Activated naive CD4-positive, alpha-beta T cell treated with anti-CD3 and anti-CD28 coated beads for 36 hours (primary cell): ENCODE data around the gene PRKN. TPM values are rescaled to one million over a fixed set of nuclear protein-coding genes. Genes with fewer than 3 reads are reported as not detected.

ENCODE experiments used
- CTCF ChIA-PET: fragments of 350-600 bp; sonication (Branson Sonifier 250); formaldehyde crosslinking; loops from one replicate; lab custom pipeline; 2021; ENCODE audit warnings: antibody characterized with exemption; lab: Charles Lee
- DNase-seq: peaks from one replicate; pipeline ENCODE4 v3.0.0-alpha.2; 2020
- H3K27ac Mint-ChIP-seq: one replicate; pipeline ENCODE4 v1.8.0; 2021; ENCODE audit warnings: mild to moderate bottlenecking, mixed read lengths
- H3K27me3 Mint-ChIP-seq: one replicate; pipeline ENCODE4 v1.8.0; 2021; ENCODE audit warnings: low read depth, mixed read lengths
- H3K36me3 Mint-ChIP-seq: one replicate; pipeline ENCODE4 v1.8.0; 2021; ENCODE audit warnings: low read depth, mixed read lengths
- H3K4me1 Mint-ChIP-seq: one replicate; pipeline ENCODE4 v1.8.0; 2021; ENCODE audit warnings: low read depth, mixed read lengths
- H3K4me3 Mint-ChIP-seq: one replicate; pipeline ENCODE4 v1.8.0; 2021; ENCODE audit warnings: mild to moderate bottlenecking, moderate library complexity, mixed read lengths
- H3K9me3 Mint-ChIP-seq: one replicate; pipeline ENCODE4 v1.8.0; 2021; ENCODE audit warnings: mixed read lengths
- intact Hi-C: fragments of 100-400 bp; cut with micrococcal nuclease; formaldehyde crosslinking; loops from one replicate; pipeline ENCODE4 v1.15.1; 2023
- total RNA-seq, 2 experiments: library from RNA; stranded (reverse); gene quantifications; one replicate each; pipeline ENCODE4 v1.2.3, GENCODE V29; 2021

PRKN gene
- total RNA-seq, 2 experiments from 2014 or later, result 0.33 to 0.72 TPM

DNA sequence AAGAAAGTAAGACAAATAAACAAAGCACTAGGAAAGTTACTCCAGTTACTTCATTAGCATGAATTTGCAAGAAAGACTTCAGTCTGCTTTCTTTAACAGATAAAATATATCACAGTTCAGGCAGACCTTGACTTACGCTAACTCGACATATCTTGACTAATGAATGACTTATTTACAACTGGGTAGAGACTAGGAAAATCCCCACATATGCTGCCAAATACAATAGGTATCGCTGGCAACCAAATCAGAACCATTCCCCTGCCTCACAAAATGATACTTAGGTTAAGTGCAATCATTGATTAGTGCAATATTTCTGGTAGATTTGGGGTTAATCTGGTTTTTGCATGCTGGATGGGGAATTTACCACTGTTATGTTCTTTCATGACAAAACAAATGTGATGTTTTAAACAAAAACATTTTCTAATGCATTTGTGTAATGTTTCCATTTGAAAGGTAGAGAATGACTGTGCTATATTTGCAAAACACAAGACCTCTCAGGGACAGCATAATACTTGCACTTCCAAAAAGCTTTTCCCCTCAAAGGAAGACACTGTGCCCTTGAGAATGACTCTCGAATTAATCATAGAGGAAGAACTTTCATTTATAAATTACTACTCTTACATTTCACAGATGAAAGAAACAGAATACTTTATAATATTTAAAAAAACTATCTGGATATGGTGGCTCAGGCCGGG, 101.6 kb downstream of the PRKN start:
- Mint-ChIP-seq H3K27ac (no peak overlapping the region), H3K9me3 (peaks cover 3% of the 10 kb centered on the region), H3K27me3 (no peaks in the 10 kb centered on the region), H3K4me3 (no peak overlapping the region), H3K4me1 (no peaks in the 10 kb centered on the region), H3K36me3 (no peaks in the 10 kb centered on the region)
- no peak for DNase-seq
- CTCF ChIA-PET, result no interaction called here
- intact Hi-C loops, result no loop called here

DNA sequence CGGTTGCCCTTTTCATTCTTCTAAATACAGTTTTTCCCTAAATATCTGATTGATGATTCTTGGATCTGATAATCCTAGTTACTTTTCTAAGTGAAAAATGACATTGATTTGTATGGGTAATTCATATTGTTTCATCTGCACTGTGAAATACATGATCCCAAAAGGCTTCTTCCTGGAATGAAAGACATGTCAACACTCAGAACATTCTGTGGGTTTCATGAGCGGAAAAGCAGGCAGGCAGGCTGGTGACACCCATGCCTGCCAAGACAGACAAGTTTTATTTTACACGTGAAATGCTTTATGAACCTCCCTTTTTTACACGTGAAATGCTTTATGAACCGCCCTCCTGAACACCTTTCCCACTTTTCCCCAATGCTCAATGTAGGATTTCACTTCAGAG, 105.0 kb downstream of the PRKN start:
- no peaks in the 10 kb centered on the region for H3K27me3 Mint-ChIP-seq
- DNase-seq, result no peak
- intact Hi-C loops, result no loop called here
- no peak overlapping the region for H3K27ac Mint-ChIP-seq
- no peaks in the 10 kb centered on the region for H3K9me3 Mint-ChIP-seq
- CTCF ChIA-PET, result no interaction called here
- no peaks in the 10 kb centered on the region for H3K4me1 Mint-ChIP-seq
- no peak overlapping the region for H3K4me3 Mint-ChIP-seq
- no peaks in the 10 kb centered on the region for H3K36me3 Mint-ChIP-seq

DNA sequence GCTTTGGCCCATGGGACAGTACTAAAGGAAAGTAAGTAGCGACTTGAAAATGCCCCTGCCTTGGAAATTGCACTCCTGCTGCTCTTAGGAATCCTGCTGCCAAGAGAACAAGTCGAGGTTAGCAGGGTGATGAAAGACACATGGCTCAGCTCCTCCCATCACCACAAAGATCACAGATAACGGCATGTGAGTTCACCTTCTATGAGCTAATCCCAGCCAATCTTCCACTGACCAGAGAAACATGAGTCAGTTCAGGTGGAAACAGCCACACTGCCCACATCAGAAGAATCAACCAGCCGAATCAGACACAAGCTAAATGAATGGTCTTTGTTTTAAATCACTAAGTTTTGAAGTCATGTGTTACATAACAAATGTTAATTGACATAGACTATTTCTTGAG, 106.3 kb downstream of the PRKN start:
- Mint-ChIP-seq H3K4me3 (no peak overlapping the region), H3K9me3 (no peaks in the 10 kb centered on the region), H3K27me3 (no peaks in the 10 kb centered on the region), H3K27ac (no peak overlapping the region), H3K4me1 (no peaks in the 10 kb centered on the region), H3K36me3 (no peaks in the 10 kb centered on the region)
- no peak for DNase-seq
- CTCF ChIA-PET, result no interaction called here
- intact Hi-C loops, result no loop called here

DNA sequence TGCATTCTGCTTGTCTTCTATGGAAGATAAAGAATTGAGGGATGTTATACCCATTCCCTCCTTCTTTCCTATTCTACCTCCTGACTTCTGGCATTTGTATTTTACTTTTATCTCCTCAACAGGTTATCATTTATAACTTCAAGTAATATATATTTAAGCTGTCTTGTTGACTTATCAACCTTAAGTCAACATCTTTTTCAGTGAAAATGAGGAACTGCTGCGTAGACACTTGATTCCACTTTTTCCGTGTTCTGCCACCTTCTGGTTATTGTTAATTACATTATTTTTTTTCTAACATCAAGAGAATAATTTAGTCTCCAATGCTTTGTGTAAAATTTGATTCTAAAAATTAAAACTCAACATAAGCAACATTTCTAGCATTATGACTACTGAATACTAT, 107.5 kb downstream of the PRKN start:
- CTCF ChIA-PET, result interaction anchor here (0.8 kb wide), 1 partner anchor 742 kb away, joined by 3 read pairs; no protein-coding TSS in a partner anchor

DNA sequence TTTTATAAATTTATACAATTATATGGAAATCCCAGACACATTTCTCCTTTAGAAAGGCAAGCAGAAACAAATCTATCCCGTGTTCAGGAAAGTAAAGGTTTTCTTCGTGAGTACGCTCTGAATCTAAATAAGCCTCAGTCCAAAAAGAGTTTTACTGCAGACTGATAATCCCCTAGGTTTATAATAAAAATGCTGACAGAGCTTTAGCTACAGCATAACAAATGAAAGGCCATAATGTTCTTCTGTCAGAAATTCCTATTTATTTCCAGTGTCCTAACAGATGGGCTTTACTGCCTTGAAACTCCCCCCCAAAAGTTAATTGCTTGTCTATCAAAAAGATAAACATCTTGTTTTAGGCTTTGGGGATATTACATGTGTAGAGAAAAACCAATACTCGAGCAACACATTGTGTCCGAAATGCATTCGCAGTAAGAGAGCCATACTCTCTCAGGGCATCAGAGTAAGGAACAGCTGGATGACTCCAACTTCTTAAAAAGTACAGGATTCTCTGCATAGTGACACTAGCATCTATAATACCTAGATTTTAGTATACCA, 109.0 kb downstream of the PRKN start:
- no peaks in the 10 kb centered on the region for H3K27me3 Mint-ChIP-seq
- no peaks in the 10 kb centered on the region for H3K9me3 Mint-ChIP-seq
- no peak overlapping the region for H3K4me3 Mint-ChIP-seq
- CTCF ChIA-PET, result no interaction called here
- intact Hi-C loops, result no loop called here
- no peaks in the 10 kb centered on the region for H3K36me3 Mint-ChIP-seq
- no peak overlapping the region for H3K27ac Mint-ChIP-seq
- no peak for DNase-seq
- H3K4me1 Mint-ChIP-seq, result no peaks in the 10 kb centered on the region

More for the DNA sequence above, 107.5 kb downstream of the PRKN start:
- H3K27ac Mint-ChIP-seq, result no peak overlapping the region
- no peaks in the 10 kb centered on the region for H3K9me3 Mint-ChIP-seq
- no peak overlapping the region for H3K4me3 Mint-ChIP-seq
- H3K4me1 Mint-ChIP-seq, result no peaks in the 10 kb centered on the region
- intact Hi-C loops, result no loop called here
- no peaks in the 10 kb centered on the region for H3K27me3 Mint-ChIP-seq
- DNase-seq, result no peak
- no peaks in the 10 kb centered on the region for H3K36me3 Mint-ChIP-seq

DNA sequence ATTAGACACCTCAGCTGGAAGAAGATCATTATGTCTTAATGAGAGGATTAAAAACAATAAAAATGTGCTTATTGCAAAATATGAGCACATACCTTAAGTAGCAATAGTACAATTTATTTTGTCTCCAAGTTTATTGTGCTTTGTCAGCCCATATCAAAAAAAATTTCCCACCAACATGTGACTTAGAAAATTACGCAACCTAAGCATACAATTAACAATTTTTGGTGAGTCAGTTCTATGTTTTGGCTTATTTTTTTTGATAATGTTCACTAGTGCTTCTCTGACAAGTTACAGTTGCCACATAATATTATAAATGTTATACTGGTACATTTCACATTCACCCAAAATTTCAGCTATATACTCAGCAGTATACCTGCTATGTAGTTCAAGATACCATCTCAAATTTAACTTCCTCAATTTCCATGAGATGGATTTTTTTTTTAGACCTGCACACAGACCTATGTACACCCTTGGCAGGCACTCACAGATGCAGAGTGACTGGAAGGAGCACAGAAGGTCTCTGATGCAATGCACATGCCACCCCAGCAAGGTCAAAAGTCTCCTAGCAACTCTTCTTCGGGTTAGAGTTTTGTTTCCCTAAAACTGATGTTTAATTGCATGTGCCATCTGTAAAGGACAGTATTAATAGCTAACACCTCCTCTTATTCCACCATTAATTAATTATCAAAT, 112.4 kb downstream of the PRKN start:
- CTCF ChIA-PET, result no interaction called here
- no peak overlapping the region for H3K4me3 Mint-ChIP-seq
- no peaks in the 10 kb centered on the region for H3K4me1 Mint-ChIP-seq
- no peaks in the 10 kb centered on the region for H3K36me3 Mint-ChIP-seq
- no peaks in the 10 kb centered on the region for H3K27me3 Mint-ChIP-seq
- no peaks in the 10 kb centered on the region for H3K9me3 Mint-ChIP-seq
- DNase-seq, result no peak
- H3K27ac Mint-ChIP-seq, result no peak overlapping the region
- intact Hi-C loops, result no loop called here

DNA sequence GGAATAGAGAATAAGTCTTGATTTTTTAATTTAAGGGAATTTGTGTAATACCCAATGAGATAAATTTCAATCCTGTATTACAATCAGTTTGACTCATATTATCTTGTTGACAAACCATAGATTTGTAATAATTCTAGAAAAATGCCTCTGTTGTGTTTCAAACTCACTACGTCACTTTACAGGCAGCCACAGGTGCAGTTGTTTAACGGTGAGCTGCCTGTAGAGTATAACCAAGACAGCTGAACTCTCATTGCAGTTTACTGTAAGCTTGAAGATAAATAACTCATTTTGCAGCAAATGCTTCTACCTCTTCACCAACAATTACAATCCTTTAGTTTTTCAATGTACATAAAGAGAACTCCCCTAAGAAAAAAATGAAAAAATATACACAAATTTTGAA, 114.3 kb downstream of the PRKN start:
- DNase-seq, result no peak
- Mint-ChIP-seq H3K9me3 (no peaks in the 10 kb centered on the region), H3K36me3 (no peaks in the 10 kb centered on the region), H3K27me3 (no peaks in the 10 kb centered on the region), H3K4me1 (no peaks in the 10 kb centered on the region), H3K27ac (no peak overlapping the region), H3K4me3 (no peak overlapping the region)
- CTCF ChIA-PET, result no interaction called here
- intact Hi-C loops, result no loop called here

DNA sequence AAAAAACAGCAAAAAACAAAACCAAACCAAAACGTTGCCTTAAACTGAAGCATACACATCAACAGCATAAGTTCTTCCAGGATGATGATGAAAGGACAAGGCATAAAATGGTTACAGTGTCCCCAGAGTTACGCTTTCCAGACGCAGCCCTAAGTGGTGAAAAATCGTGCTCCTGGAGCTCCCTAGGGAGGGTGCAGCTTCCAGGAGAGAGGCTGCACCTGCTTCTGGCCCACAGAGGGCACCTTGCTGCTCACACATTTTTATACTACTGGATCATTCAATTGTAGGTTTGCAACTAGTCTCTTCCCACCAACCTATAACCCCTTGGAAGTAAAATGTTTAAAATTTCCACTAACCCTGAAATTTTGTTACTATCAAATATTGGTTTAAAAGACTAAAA, 115.0 kb downstream of the PRKN start:
- no peak overlapping the region for H3K4me3 Mint-ChIP-seq
- no peak overlapping the region for H3K27ac Mint-ChIP-seq
- no peaks in the 10 kb centered on the region for H3K9me3 Mint-ChIP-seq
- H3K36me3 Mint-ChIP-seq, result no peaks in the 10 kb centered on the region
- intact Hi-C loops, result no loop called here
- CTCF ChIA-PET, result no interaction called here
- no peaks in the 10 kb centered on the region for H3K27me3 Mint-ChIP-seq
- DNase-seq, result no peak
- no peaks in the 10 kb centered on the region for H3K4me1 Mint-ChIP-seq

DNA sequence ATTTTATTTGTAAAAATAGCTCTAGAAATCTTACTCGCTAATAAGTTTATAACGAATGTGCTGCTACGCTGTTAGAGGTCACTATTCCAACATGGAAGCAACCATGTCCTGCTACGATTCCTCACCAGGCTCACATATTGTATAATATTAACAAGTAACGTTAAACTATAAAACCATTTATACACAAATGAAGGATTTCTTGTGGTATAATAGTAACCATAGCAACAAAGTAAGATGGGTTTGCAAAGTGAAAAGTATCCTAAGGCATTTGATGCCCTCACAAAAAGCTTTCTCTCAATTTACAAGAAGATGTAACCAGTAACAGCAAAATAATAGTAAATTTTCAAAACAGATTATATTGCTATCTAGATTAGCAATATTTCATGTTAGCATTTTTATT, 117.2 kb downstream of the PRKN start:
- no peak for DNase-seq
- CTCF ChIA-PET, result no interaction called here
- Mint-ChIP-seq H3K27me3 (no peaks in the 10 kb centered on the region), H3K36me3 (no peaks in the 10 kb centered on the region), H3K9me3 (no peaks in the 10 kb centered on the region), H3K27ac (no peak overlapping the region), H3K4me1 (no peaks in the 10 kb centered on the region), H3K4me3 (no peak overlapping the region)
- intact Hi-C loops, result no loop called here

DNA sequence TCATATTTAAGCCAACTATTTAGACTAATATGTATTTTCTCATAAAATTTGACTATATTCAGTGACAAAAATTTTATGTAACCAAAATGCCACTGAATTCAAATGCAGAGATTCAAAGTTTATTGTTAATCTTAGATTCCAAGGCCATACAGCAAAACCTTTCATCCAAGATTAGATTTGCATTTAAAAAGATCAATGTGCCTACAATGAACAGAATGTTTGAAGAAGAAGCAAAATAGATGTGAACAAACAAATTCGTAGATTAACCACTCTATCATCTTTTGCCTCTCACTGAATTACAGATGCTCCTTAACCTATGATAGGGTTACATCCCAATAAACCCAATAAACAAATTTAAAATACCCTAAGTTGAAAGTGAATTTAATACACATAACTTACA, 121.7 kb downstream of the PRKN start:
- Mint-ChIP-seq H3K4me1 (no peaks in the 10 kb centered on the region), H3K4me3 (no peak overlapping the region), H3K9me3 (no peaks in the 10 kb centered on the region), H3K27ac (no peak overlapping the region), H3K36me3 (no peaks in the 10 kb centered on the region), H3K27me3 (no peaks in the 10 kb centered on the region)
- intact Hi-C loops, result no loop called here
- CTCF ChIA-PET, result no interaction called here
- DNase-seq, result no peak

DNA sequence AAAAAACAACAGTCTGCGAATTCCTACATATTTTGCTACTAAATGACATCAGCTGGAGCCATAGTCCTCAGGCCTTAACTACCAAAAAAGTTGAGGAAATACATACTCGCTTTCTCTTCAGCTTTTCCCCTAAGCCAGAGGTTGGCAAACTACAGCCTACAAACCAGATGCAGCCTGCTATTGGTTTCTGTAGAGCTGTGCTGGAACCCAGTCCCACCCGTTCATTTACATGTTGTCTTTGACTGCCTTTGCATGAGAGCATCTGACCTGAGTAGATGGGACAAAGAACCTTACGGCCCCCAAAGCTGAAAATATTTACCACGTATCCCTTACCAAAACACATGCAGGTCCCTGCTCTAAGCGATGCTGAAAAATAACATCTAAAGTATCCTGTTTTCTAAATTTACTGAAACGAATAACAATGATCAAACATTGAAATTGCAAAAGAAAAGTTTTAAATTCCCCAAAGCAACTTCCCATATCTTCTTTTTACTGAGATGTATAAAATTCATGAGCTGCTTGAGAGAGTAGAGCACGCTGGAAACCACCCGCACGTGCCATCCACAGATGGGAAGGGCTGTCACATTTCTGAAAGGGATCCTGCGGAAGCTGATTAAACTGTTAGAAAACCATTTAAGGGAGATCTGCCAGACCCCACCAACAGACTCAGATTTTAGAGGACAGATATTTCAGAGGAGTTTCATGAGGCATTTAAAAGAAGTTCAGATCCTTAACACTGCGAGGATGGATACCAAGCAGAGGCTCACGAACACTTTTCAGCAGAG, 124.1 kb downstream of the PRKN start:
- H3K27ac Mint-ChIP-seq, result no peak overlapping the region
- peaks cover 2% of the 10 kb centered on the region for H3K36me3 Mint-ChIP-seq
- H3K4me1 Mint-ChIP-seq, result no peaks in the 10 kb centered on the region
- no peaks in the 10 kb centered on the region for H3K9me3 Mint-ChIP-seq
- no peak overlapping the region for H3K4me3 Mint-ChIP-seq
- intact Hi-C loops, result no loop called here
- DNase-seq, result no peak
- CTCF ChIA-PET, result no interaction called here
- H3K27me3 Mint-ChIP-seq, result no peaks in the 10 kb centered on the region

DNA sequence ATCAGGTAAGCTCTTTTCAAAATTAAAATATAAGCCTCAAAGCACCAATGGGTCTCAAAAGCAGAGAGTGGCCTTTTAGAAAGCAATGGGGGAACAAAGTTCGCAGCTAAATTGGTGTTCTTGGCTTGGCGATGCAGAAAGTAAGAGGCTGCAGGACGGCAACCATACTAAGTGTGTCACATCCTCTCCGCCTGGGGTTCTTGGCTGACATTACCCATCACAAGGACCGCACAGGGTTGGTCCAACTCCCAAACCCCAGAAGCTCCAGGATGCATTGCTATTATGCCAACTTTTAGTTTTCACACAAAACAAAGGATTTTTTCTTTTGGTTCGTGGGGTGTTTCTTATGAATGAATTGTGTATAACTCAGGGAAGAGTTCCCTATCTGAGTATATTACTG, 124.8 kb downstream of the PRKN start:
- intact Hi-C loops, result no loop called here
- H3K27ac Mint-ChIP-seq, result no peak overlapping the region
- H3K36me3 Mint-ChIP-seq, result peaks cover 2% of the 10 kb centered on the region
- DNase-seq, result no peak
- H3K4me1 Mint-ChIP-seq, result no peaks in the 10 kb centered on the region
- no peaks in the 10 kb centered on the region for H3K9me3 Mint-ChIP-seq
- no peaks in the 10 kb centered on the region for H3K27me3 Mint-ChIP-seq
- H3K4me3 Mint-ChIP-seq, result no peak overlapping the region
- CTCF ChIA-PET, result no interaction called here
